SH-SY5Y (cell line): Measurements from ENCODE around the gene ZBTB33.

Source experiments
- GATA2 ChIP-seq: IDR thresholded peaks from 2 replicates; pipeline ENCODE4 v1.6.1; 2011; ENCODE audit warnings: mild to moderate bottlenecking, low read depth, low read length
- GATA3 ChIP-seq: IDR thresholded peaks from 2 replicates; pipeline ENCODE4 v1.6.1; 2011; ENCODE audit warnings: low read depth, mild to moderate bottlenecking, low read length, moderate library complexity

DNA sequence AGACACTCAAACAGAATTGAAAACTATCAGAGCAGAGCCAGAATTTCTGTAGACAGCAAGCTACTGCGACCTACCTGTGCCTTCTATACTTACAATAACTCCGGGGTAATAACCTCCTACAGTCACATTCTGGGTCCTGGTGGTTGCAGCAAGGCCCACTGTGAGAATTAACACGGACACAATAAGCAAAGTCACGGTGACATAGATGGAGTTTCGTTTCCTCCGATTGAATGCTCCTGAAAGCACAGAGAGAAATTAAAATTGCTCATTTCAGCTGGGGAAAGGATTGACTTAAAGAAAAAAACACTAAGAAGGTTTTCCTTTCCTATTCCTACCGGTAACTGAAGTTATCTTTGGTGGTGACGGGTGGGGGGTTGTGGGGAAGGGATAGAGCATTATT, 53.6 kb downstream of the ZBTB33 start:
- TF ChIP-seq GATA3, result no peak
- TF ChIP-seq GATA2, result no peak
